HAP-1 (cell line): ENCODE results near the gene CATSPERB.
"Not testable (repeated sequence)": the region's sequence is repeated elsewhere in the genome, so short reads cannot be mapped to it uniquely, and the experiment has no call there.

Source experiments
- DNase-seq, 2 experiments: peaks; one replicate each; pipeline ENCODE4 v3.0.0-alpha.2; 2016 to 2020; ENCODE audit warnings: low spot score in 2 of 2
- H3K27me3 ChIP-seq: fragments of 250-450 bp; sonication (Bioruptor Pico); 2 replicates; pipeline ENCODE4 v1.5.1; 2020; ENCODE audit warnings: low read depth, mild to moderate bottlenecking, moderate library complexity
- H3K36me3 ChIP-seq: fragments of 250-450 bp; sonication (Bioruptor Pico); replicated peaks from 2 replicates; pipeline ENCODE4 v1.5.1; 2020; ENCODE audit warnings: mild to moderate bottlenecking
- H3K4me1 ChIP-seq: fragments of 250-450 bp; sonication (Bioruptor Pico); 2 replicates; pipeline ENCODE4 v1.5.1; 2020; ENCODE audit warnings: mild to moderate bottlenecking
- H3K4me3 ChIP-seq: fragments of 250-450 bp; sonication (Bioruptor Pico); 2 replicates; pipeline ENCODE4 v1.5.1; 2020; ENCODE audit warnings: mild to moderate bottlenecking, moderate library complexity
- H3K9me3 ChIP-seq: fragments of 250-450 bp; sonication (Bioruptor Pico); 2 replicates; pipeline ENCODE4 v1.5.1; 2020; ENCODE audit warnings: mild to moderate bottlenecking, moderate library complexity
- in situ Hi-C: fragments of 300-500 bp; cut with MboI; formaldehyde crosslinking; loops from 3 replicates; pipeline ENCODE4 v1.14.3; 2020; ENCODE audit warnings: low sequenced_read_pairs, inconsistent platforms, mixed read lengths

Gene CATSPERB

GRCh38 chr14:91749868-91750267, 18.0 kb upstream of the CATSPERB start:
- in situ Hi-C loops: no loop called here
- H3K4me3 ChIP-seq: no peak overlapping the region
- H3K27me3 ChIP-seq: no peaks in the 10 kb centered on the region

GRCh38 chr14:91748049-91748448, 16.2 kb upstream of the CATSPERB start:
- H3K27me3 ChIP-seq: no peaks in the 10 kb centered on the region
- no peaks in the 10 kb centered on the region for H3K36me3 ChIP-seq
- H3K4me3 ChIP-seq: no peak overlapping the region
- DNase-seq: no peak
- H3K4me1 ChIP-seq: no peaks in the 10 kb centered on the region
- no peaks in the 10 kb centered on the region for H3K9me3 ChIP-seq
- in situ Hi-C loops: no loop called here

More at GRCh38 chr14:91749868-91750267, 18.0 kb upstream of the CATSPERB start:
- Histone ChIP-seq H3K9me3 (no peaks in the 10 kb centered on the region), H3K36me3 (no peaks in the 10 kb centered on the region), H3K4me1 (no peaks in the 10 kb centered on the region)
- no peak for DNase-seq

DNA sequence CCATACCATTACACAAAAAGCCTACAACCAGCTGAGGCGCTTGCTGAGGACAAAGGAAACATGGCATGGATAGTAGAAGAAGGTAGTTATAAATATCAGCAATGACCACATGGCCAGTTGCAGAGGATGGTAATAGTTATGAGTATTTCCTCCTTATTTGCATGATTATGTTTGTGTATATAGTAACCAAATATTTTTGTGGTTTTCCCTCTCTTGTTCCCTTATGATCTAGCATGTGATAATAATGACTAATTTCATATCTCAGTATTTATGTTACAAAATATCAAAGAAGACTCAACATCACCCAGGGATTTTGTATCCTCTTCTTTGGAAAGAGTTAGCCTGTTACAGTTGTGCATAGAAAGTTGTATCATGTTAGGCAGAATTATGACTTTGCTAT, 13.5 kb upstream of the CATSPERB start:
- no peaks in the 10 kb centered on the region for H3K27me3 ChIP-seq
- in situ Hi-C loops: no loop called here
- no peaks in the 10 kb centered on the region for H3K36me3 ChIP-seq
- H3K4me1 ChIP-seq: no peaks in the 10 kb centered on the region
- no peak overlapping the region for H3K4me3 ChIP-seq
- no peak for DNase-seq
- H3K9me3 ChIP-seq: no peaks in the 10 kb centered on the region

- Histone ChIP-seq H3K36me3 (no peaks in the 10 kb centered on the region), H3K4me3 (no peak overlapping the region), H3K9me3 (no peaks in the 10 kb centered on the region), H3K4me1 (no peaks in the 10 kb centered on the region), H3K27me3 (no peaks in the 10 kb centered on the region)
- DNase-seq: no peak
- in situ Hi-C loops: no loop called here
Observed at GRCh38 chr14:91744068-91744480, 12.2 kb upstream of the CATSPERB start.

GRCh38 chr14:91743305-91743653, 11.4 kb upstream of the CATSPERB start:
- in situ Hi-C loops: no loop called here
- H3K4me1 ChIP-seq: peaks cover 2% of the 10 kb centered on the region; the same call in 1 of the 2 replicates

DNA sequence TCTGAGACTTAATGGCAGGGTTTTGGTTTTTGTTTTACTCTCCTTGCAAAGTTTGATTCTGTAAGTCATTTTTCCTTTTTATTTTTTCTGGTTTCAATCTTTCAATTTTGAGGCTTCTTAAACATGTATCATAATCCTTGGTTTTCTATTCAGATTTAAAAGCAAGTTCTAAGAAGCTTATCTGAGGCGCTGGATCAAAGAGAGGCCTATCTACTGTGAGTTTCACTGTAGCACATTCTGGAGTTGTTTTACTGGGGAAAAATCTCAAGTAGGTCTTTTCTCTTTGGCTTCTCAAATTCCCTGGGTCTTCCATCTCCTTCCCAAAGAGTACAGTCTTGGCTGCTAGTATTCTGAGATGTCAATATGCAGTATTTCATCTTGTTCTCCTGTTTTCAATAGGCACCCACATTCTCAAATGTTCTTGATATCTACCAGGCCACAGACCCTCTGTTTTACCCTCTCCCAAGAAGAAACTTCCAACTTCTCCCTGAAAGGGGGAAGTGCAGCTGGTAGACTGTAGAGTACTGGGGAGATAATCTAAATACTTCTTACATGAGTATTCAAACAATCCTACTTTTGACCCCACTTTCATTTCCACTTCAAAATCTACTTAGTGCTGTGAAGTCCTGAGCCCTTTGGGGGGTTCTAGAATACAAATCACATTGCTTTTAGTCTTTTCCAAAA, 10.9 kb upstream of the CATSPERB start:
- no peaks in the 10 kb centered on the region for H3K36me3 ChIP-seq
- in situ Hi-C loops: no loop called here
- DNase-seq: no peak

More at GRCh38 chr14:91743305-91743653, 11.4 kb upstream of the CATSPERB start:
- no peak overlapping the region for H3K4me3 ChIP-seq
- no peaks in the 10 kb centered on the region for H3K36me3 ChIP-seq
- H3K9me3 ChIP-seq: no peaks in the 10 kb centered on the region
- no peak for DNase-seq
- no peaks in the 10 kb centered on the region for H3K27me3 ChIP-seq

GRCh38 chr14:91739867-91740266, 8.0 kb upstream of the CATSPERB start:
- H3K9me3 ChIP-seq, DNase-seq, H3K27me3 ChIP-seq, H3K4me1 ChIP-seq, H3K4me3 ChIP-seq, H3K36me3 ChIP-seq, in situ Hi-C loops: not testable (repeated sequence)

More for the DNA sequence above, 10.9 kb upstream of the CATSPERB start:
- no peaks in the 10 kb centered on the region for H3K9me3 ChIP-seq
- H3K4me3 ChIP-seq: no peak overlapping the region
- peaks cover 5% of the 10 kb centered on the region; the same call in 1 of the 2 replicates for H3K4me1 ChIP-seq
- no peaks in the 10 kb centered on the region for H3K27me3 ChIP-seq

- peaks cover 5% of the 10 kb centered on the region; the same call in 1 of the 2 replicates for H3K4me1 ChIP-seq
- H3K36me3 ChIP-seq: no peaks in the 10 kb centered on the region
- H3K27me3 ChIP-seq: no peaks in the 10 kb centered on the region
- no peak for DNase-seq
- no peaks in the 10 kb centered on the region for H3K9me3 ChIP-seq
- in situ Hi-C loops: no loop called here
- no peak overlapping the region for H3K4me3 ChIP-seq
Observed at GRCh38 chr14:91737619-91738018, 5.7 kb upstream of the CATSPERB start.

- no peak for DNase-seq
- no peaks in the 10 kb centered on the region for H3K36me3 ChIP-seq
- peaks cover under 1% of the 10 kb centered on the region; the same call in 1 of the 2 replicates for H3K4me1 ChIP-seq
- no peak overlapping the region for H3K4me3 ChIP-seq
- in situ Hi-C loops: no loop called here
- H3K9me3 ChIP-seq: no peaks in the 10 kb centered on the region
- no peaks in the 10 kb centered on the region for H3K27me3 ChIP-seq
Observed at GRCh38 chr14:91732859-91733477, 1.1 kb upstream of the CATSPERB start.

GRCh38 chr14:91732439-91732838, 553 bp upstream of the CATSPERB start:
- H3K36me3 ChIP-seq: no peaks in the 10 kb centered on the region
- H3K4me1 ChIP-seq: no peaks in the 10 kb centered on the region
- no peak overlapping the region for H3K4me3 ChIP-seq
- no peaks in the 10 kb centered on the region for H3K27me3 ChIP-seq
- no peaks in the 10 kb centered on the region for H3K9me3 ChIP-seq
- no peak for DNase-seq
- in situ Hi-C loops: no loop called here

- H3K4me1 ChIP-seq: no peaks in the 10 kb centered on the region
- no peaks in the 10 kb centered on the region for H3K36me3 ChIP-seq
- in situ Hi-C loops: no loop called here
- H3K4me3 ChIP-seq: no peak overlapping the region
- no peaks in the 10 kb centered on the region for H3K9me3 ChIP-seq
- no peak for DNase-seq
- H3K27me3 ChIP-seq: no peaks in the 10 kb centered on the region
Observed at GRCh38 chr14:91731018-91731417, 868 bp downstream of the CATSPERB start.

DNA sequence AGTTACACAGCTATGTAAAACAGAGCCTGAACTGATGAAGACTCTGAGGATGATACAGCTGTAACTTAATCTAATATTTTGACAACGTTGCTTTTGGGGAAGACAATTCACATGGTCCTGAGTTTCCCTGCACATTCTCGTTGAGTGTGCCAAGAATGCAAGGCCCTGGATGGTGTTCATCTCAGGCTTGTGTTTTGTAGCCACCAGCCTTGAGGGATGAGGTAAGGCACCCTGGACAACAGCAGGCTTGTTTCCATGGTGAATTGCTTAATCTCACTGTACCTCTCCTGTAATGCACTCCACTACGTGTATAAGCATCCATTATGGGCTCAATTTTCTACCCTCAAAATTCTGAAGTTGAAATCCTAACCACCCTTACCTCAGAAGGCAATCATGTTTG, 2.1 kb downstream of the CATSPERB start:
- Histone ChIP-seq H3K36me3 (no peaks in the 10 kb centered on the region), H3K4me3 (no peak overlapping the region), H3K27me3 (no peaks in the 10 kb centered on the region), H3K9me3 (no peaks in the 10 kb centered on the region), H3K4me1 (no peaks in the 10 kb centered on the region)
- DNase-seq: no peak
- in situ Hi-C loops: no loop called here

GRCh38 chr14:91728616-91729183, 3.2 kb downstream of the CATSPERB start:
- Histone ChIP-seq H3K36me3 (no peaks in the 10 kb centered on the region), H3K27me3 (no peaks in the 10 kb centered on the region), H3K9me3 (no peaks in the 10 kb centered on the region), H3K4me1 (no peaks in the 10 kb centered on the region), H3K4me3 (no peak overlapping the region)
- in situ Hi-C loops: no loop called here
- no peak for DNase-seq

DNA sequence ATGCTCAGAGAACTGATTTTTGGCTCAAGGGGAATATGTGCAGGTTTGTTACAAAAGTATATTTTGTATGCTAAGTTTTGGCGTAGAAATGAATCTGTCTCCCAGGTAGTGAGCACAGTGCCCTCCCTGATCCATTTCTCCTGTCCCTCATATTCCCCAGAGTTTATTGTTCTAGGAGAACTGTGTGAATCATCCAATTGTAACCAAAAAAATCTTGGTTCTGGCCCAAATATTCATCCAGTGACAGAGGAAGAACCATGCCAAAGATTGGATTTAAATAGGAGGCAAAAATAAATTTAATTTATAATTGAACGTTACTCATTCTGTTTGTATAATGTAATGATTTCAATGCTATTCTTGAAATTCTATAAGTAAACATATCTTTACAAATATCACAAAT, 4.8 kb downstream of the CATSPERB start:
- H3K36me3 ChIP-seq: no peaks in the 10 kb centered on the region
- no peak for DNase-seq
- H3K27me3 ChIP-seq: no peaks in the 10 kb centered on the region
- H3K4me3 ChIP-seq: no peak overlapping the region
- in situ Hi-C loops: no loop called here
- H3K9me3 ChIP-seq: no peaks in the 10 kb centered on the region
- no peaks in the 10 kb centered on the region for H3K4me1 ChIP-seq
